Jurkat, Clone E6-1 (cell line): ENCODE measurements around the gene ZNF804B.
"Not testable (repeated sequence)": the region's sequence is repeated elsewhere in the genome, so short reads cannot be mapped to it uniquely, and the experiment has no call there.

Experiments used
- DNase-seq: peaks from one replicate; pipeline ENCODE4 v3.0.0-alpha.2; 2011; ENCODE audit warnings: low read depth, low spot score
- H3K4me3 ChIP-seq: 2 replicates; pipeline ENCODE4 v1.5.1; 2011; ENCODE audit warnings: mild to moderate bottlenecking, low read length, control low read depth, moderate library complexity

Gene ZNF804B

GRCh38 chr7:89170628-89171027 lies 411.1 kb downstream of the ZNF804B start:
- no peak for DNase-seq
- H3K4me3 ChIP-seq: no peak overlapping the region

DNA sequence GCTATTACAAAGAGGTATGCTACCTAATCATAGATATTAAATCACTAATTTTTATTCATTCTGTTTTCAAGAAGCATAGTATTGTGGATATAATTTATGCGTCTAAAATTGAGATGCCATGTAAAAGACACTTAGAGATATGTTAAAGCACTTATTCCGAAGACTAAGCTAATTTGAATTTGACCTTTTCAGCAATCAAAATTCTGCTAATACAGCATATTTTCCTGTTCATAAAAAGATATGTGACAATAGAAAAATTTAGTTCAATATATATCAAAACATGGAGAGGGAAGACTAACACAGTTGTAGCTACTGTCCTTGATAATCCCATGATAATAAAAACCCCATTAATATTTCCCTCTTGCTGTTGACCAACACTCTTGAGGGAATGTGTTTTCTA lies 422.6 kb downstream of the ZNF804B start:
- no peak overlapping the region for H3K4me3 ChIP-seq
- no peak for DNase-seq

DNA sequence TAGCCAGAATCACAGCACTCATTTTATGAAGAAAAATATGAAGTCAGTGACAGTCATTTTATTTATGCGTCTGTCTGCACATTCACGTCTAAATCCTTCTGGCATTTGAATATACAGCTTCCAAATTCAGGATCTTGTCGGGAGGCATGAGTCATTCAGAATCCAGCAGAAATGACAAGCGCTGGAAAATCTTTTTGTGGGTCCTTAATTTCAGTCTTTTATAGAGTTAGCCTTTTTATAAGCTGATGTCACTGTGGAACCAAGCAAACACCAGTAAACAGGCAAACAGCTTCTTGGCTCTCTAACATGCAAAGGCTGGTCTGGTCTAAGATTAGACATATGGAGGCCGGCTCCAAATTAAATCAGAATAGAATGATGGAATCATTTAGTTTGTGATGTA lies 424.2 kb downstream of the ZNF804B start:
- H3K4me3 ChIP-seq: no peak overlapping the region
- DNase-seq: no peak

DNA sequence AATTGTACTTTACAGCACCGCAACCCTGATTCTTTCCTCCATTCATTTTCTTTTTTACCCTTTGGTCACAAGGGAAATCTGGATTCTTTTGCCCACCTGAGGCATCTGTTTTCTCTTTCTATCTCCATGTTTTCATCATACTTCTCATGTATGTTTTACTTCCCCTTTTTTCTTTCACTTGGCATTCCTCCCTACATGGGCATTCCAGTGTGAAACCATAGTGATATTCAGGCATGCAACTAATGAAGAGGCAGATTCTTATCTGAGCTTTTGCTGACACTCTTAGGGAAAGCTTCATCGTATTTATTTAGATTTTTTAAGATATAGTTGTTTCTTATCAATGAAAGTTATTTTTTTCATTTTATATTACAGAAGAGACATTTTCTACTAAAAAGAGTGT lies 441.3 kb downstream of the ZNF804B start:
- no peak overlapping the region for H3K4me3 ChIP-seq
- no peak for DNase-seq

DNA sequence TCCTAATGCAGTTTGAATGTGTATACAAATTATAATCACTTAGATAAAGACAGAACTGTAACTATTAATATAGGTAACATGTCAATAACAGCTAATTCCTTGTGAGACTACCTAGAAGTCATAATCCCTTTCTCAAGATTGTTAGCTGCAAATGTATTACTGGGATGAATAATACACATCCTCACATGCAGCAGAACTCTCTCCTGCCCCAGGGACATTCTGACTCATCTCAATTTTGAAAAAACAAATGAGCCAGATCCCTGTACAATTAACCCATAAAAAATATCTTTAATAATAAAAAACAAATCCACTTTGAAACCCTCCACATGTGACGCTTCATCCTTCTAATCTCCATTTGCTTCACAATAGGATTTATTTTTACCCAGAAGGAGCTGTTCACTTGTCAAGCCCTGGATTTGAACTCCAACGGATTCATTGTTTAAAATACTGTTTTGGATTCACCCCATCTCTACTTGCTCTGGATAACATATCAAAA lies 464.4 kb downstream of the ZNF804B start:
- no peak overlapping the region for H3K4me3 ChIP-seq
- no peak for DNase-seq

DNA sequence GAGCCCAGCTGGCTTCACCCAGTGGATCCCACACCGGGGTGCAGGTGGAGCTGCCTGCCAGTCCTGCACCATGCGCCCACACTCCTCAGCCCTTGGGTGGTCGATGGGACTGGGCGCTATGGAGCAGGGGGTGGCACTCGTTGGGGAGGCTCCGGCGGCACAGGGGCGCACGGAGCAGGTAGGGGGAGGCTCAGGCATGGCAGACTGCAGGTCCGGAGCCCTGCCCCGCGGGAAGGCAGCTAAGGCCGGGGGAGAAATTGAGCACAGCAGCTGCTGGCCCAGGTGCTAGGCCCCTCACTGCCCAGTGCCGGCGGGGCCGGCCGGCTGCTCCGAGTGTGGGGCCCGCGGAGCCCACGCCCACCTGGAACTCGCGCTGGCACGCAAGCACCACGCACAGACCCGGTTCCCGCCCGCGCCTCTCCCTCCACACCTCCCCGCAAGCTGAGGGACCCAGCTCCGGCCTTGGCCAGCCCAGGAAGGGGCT lies 469.2 kb downstream of the ZNF804B start:
- not testable (repeated sequence) for DNase-seq, H3K4me3 ChIP-seq

DNA sequence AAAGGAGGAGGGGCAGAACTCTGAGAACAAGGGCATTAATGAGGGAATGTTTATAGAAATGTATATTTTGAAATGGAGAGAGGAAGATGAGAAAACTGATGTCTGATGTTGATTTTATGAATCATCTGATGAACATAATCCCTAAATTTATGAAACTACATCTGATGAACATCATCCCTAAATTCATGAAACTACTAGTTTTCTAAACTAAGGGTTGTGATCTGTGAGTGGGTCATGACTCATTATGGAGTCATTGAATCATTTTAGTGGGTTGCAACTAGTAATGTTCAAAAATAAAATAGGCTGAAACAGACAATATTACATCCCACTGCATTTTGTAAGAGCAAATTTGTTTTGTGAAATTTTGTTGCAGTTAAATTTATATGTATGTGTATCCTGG lies 478.7 kb downstream of the ZNF804B start:
- H3K4me3 ChIP-seq: no peak overlapping the region
- DNase-seq: no peak

DNA sequence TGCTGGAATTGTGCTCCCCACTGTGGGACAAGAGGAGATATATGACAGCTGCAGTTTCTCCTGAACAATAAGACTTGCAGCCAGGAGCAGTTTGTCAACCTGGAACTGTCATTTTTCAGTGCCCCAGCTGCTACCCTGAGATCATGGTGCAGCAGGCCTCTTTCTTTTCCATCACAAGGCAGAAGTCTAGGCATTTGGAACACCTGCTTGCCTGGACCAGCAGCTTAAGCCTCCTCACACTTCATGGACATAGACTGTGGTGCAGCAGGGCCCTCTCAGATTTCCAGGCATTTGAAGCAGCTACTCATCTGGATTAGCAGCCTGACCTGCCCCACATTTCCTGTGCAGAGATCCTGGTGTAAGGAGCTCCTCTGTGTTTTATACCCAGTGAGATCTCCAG lies 486.7 kb downstream of the ZNF804B start:
- no peak for DNase-seq
- no peak overlapping the region for H3K4me3 ChIP-seq

GRCh38 chr7:89247207-89247606 lies 487.7 kb downstream of the ZNF804B start:
- H3K4me3 ChIP-seq: no peak overlapping the region
- no peak for DNase-seq

GRCh38 chr7:89259085-89259484 lies 499.6 kb downstream of the ZNF804B start:
- DNase-seq: peak; percentile 46
- no peak overlapping the region for H3K4me3 ChIP-seq

DNA sequence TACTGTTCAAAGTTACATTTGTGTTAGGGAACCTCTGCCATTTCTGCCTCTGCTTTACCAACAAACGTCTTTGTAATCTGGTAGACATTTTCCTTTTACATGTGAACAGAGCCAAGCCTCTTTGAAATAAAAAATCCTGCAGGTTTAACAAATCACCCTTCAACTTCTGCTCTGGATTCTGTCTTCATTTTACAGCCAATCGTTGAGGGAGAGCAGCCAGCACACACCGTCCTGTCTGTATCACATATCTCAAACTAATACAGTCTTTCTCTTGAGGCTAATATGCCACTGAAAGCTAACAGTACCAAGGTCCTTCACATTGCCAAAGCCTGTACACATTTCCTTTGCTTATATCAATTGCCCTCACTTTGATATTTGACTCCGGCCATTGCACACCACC lies 504.6 kb downstream of the ZNF804B start:
- H3K4me3 ChIP-seq: no peak overlapping the region
- DNase-seq: no peak

- DNase-seq: no peak
- H3K4me3 ChIP-seq: no peak overlapping the region
Measured at GRCh38 chr7:89265631-89266030, 506.1 kb downstream of the ZNF804B start.

DNA sequence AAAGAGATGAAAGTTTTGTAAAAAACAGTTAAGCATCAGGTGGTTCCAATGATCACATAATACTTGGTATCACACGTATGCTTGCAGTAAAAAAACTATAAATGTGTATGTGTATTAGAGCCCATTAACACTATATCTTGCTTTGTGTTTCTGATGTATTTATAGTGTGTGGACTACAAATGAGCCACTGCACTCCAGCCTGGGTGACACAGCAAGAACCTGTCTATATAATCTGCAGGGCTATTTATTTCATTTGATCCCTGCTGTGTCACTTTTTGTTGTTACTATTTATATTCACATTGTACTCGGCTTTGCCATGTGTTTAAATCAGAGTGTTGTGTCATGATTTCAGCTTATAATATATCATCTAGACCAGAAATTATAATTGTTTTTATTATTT lies 523.8 kb downstream of the ZNF804B start:
- no peak for DNase-seq

DNA sequence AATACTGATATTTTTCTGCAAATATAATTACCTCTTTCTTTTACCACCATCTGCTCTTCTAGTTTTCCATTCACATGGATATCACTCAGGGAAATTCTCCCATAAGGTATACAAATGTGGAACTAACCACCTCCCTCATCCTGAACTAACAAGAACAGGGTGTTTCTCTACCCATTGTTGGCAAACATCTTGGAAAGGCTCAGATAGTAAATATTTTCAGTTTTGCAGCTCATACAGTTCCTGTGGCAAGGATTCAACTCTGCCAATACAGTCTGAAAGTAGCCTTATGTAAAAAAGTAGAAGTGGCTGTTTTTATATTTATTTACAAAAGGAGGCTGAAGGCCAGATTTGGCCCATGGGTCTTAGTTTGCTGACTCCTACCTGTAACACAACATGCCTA lies 549.0 kb downstream of the ZNF804B start:
- no peak overlapping the region for H3K4me3 ChIP-seq
- no peak for DNase-seq

More for the DNA sequence above, 523.8 kb downstream of the ZNF804B start:
- no peak overlapping the region for H3K4me3 ChIP-seq

GRCh38 chr7:89311886-89312285 lies 552.4 kb downstream of the ZNF804B start:
- no peak overlapping the region for H3K4me3 ChIP-seq
- DNase-seq: no peak

- no peak for DNase-seq
- H3K4me3 ChIP-seq: no peak overlapping the region
Measured at GRCh38 chr7:89312551-89312950, 553.1 kb downstream of the ZNF804B start.

DNA sequence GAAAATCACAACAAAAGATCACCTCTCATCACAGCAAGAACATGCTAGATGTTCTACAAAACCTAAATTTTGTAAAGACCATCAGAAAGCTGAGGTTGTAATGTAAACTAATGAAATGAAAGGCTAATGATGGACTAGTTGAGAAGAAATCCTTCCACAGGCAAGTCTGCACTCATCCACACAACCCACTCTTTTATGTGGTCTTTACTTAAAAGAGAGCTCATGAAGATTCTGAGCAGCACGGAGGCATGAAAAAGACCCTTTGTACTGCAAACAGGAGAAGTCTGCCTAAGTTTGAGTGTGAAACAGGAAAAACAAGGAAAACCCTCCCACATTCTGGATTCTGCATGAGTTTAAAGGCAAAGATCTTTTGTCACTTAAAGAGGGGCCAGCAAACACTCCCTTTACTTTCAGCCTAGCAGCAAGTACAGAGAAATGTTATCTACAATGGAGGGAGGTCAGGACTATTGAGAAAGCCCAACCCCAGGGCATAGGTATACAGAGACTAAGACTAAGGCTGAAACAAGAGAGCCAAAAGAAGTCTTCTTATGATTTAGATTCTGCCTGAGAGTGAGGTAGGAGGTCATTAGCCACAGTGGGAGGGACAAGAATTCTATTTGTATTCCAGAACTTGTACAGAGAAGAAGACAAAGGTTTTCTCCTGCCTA lies 557.2 kb downstream of the ZNF804B start:
- H3K4me3 ChIP-seq: no peak overlapping the region
- no peak for DNase-seq

GRCh38 chr7:89332026-89332425 lies 572.5 kb downstream of the ZNF804B start:
- H3K4me3 ChIP-seq: no peak overlapping the region
- no peak for DNase-seq

- H3K4me3 ChIP-seq: no peak overlapping the region
- DNase-seq: no peak
Measured at GRCh38 chr7:89334797-89335196, 575.3 kb downstream of the ZNF804B start.

DNA sequence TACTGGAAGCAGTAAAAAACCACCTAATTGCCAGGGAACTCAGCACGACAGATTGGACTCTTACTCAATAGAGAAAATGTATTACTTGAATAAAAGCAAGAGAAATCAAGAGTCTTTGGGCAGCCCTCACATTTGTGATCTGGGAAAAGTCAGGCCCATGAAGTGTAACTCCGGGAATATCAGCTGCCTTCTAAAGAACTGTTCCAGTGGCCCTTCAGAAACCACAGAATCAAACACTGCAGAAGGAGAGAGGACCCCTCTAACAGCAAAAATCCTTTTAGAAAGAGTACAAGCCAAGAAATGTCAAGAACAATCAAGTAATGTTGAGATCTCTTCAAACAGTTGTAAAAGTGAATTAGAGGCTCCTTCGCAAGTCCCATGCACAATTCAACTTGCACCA lies 576.0 kb downstream of the ZNF804B start:
- no peak overlapping the region for H3K4me3 ChIP-seq
- no peak for DNase-seq

- DNase-seq: no peak
- H3K4me3 ChIP-seq: no peak overlapping the region
Measured at GRCh38 chr7:89336121-89336520, 576.6 kb downstream of the ZNF804B start.
